Vagina (tissue), 2 donors: ENCODE data around the gene CKLF. TPM values are rescaled to one million over a fixed set of nuclear protein-coding genes. Genes with fewer than 3 reads are reported as not detected.
A peak's percentile ranks its signal among the peaks of the same experiment; 100 is the strongest.

Source experiments
- DNase-seq, 2 donors: peaks; one replicate each; pipeline ENCODE4 v3.0.0-alpha.2; 2017; ENCODE audit errors: extremely low spot score in 2 of 2
- H3K27ac ChIP-seq: fragments of 200-600 bp; sonication (generic); one replicate; pipeline ENCODE4 v1.5.1; 2019
- H3K27me3 ChIP-seq: fragments of 200-600 bp; sonication (generic); one replicate; pipeline ENCODE4 v1.5.1; 2019
- H3K36me3 ChIP-seq, 2 donors: fragments of 200-600 bp; sonication (generic); one replicate each; pipeline ENCODE4 v1.5.1; 2017 to 2019
- H3K4me1 ChIP-seq: fragments of 200-600 bp; sonication (generic); one replicate; pipeline ENCODE4 v1.5.1; 2019
- H3K4me3 ChIP-seq, 2 donors: fragments of 200-600 bp; sonication (generic); 1 replicate in 1 of 2; 2 replicates in 1 of 2; pipeline ENCODE4 v1.5.1; 2016 to 2019
- H3K9me3 ChIP-seq: fragments of 200-600 bp; sonication (generic); one replicate; pipeline ENCODE4 v1.5.1; 2019
- CTCF ChIP-seq, 3 experiments: fragments of 450-650 bp in 2 of 3; fragments of 200-600 bp in 1 of 3; sonication (generic) in 1 of 3; IDR thresholded peaks; one replicate each; pipeline ENCODE4 v1.5.1; 2017 to 2019; ENCODE audit warnings: antibody characterized with exemption in 3 of 3, mild to moderate bottlenecking in 2 of 3, moderate library complexity in 2 of 3
- POLR2A ChIP-seq, 2 donors: fragments of 450-650 bp; IDR thresholded peaks; one replicate each; pipeline ENCODE4 v1.6.1; 2017; ENCODE audit warnings: antibody characterized with exemption in 2 of 2, mild to moderate bottlenecking in 2 of 2, moderate library complexity in 2 of 2
- POLR2AphosphoS5 ChIP-seq, 2 donors: sonication (generic); formaldehyde crosslinking; IDR thresholded peaks; one replicate each; pipeline ENCODE4 v1.9.0; 2017; ENCODE audit warnings: antibody characterized with exemption in 2 of 2, mild to moderate bottlenecking in 2 of 2, low read depth in 1 of 2; ENCODE audit not compliant: insufficient read depth in 1 of 2
- intact Hi-C: fragments of 100-400 bp; cut with DNase I; formaldehyde crosslinking; loops from one replicate; pipeline ENCODE4 v1.15.1; 2023
- total RNA-seq: library from RNA; depleted of rRNA; stranded (reverse); fragments of >200 nt; gene quantifications from one replicate; pipeline ENCODE4 v1.2.3, GENCODE V29; 2016

The CKLF gene
- total RNA-seq, 1 donor from 2014 or later, result 52.3 TPM

- no peaks in the 10 kb centered on the region for H3K27me3 ChIP-seq
- no peaks in the 10 kb centered on the region for H3K9me3 ChIP-seq
- intact Hi-C loops, result loop anchor here (10.0 kb wide), 1 partner anchor 85 kb away; the partner anchor contains the start of gene CMTM3
- no peak for DNase-seq
- peaks cover 59% of the 10 kb centered on the region for H3K4me1 ChIP-seq
- peak overlapping the region; percentile 33 for H3K27ac ChIP-seq
- no peaks in the 10 kb centered on the region for H3K36me3 ChIP-seq
- TF ChIP-seq POLR2AphosphoS5 (IDR thresholded peaks at IDR 0.05; ENCODE audit: insufficient read depth in 1 of 2, low read depth in 1 of 2) (no peak), CTCF (IDR thresholded peaks at IDR 0.05) (no peak), POLR2A (IDR thresholded peaks at IDR 0.05) (no peak)
- no peak overlapping the region for H3K4me3 ChIP-seq
Measured at GRCh38 chr16:66519482-66520373, 32.6 kb upstream of the CKLF start.

- Histone ChIP-seq H3K27me3 (no peaks in the 10 kb centered on the region), H3K36me3 (peaks cover 0 to 7% of the 10 kb centered on the region in 2 donors), H3K27ac (peak overlapping the region; percentile 50), H3K9me3 (no peaks in the 10 kb centered on the region), H3K4me3 (no peak overlapping the region), H3K4me1 (peaks cover 54% of the 10 kb centered on the region)
- intact Hi-C loops, result loop anchor here (10.0 kb wide), 1 partner anchor 84 kb away; the partner anchor contains the start of gene CMTM3
- TF ChIP-seq POLR2A (IDR thresholded peaks at IDR 0.05) (no peak), POLR2AphosphoS5 (IDR thresholded peaks at IDR 0.05; ENCODE audit: insufficient read depth in 1 of 2, low read depth in 1 of 2) (no peak), CTCF (IDR thresholded peaks at IDR 0.05) (no peak)
- no peak for DNase-seq
Measured at GRCh38 chr16:66520406-66521170, 31.8 kb upstream of the CKLF start.

GRCh38 chr16:66521252-66521713 lies 31.1 kb upstream of the CKLF start:
- Histone ChIP-seq H3K9me3 (no peaks in the 10 kb centered on the region), H3K36me3 (peaks cover 0 to 14% of the 10 kb centered on the region in 2 donors), H3K27me3 (no peaks in the 10 kb centered on the region), H3K27ac (peak overlapping the region; percentile 50), H3K4me1 (peaks cover 47% of the 10 kb centered on the region), H3K4me3 (no peak overlapping the region)
- intact Hi-C loops, result loop anchor here (10.0 kb wide), 1 partner anchor 84 kb away; the partner anchor contains the start of gene CMTM3
- TF ChIP-seq POLR2AphosphoS5 (IDR thresholded peaks at IDR 0.05; ENCODE audit: insufficient read depth in 1 of 2, low read depth in 1 of 2) (no peak), CTCF (IDR thresholded peaks at IDR 0.05) (no peak), POLR2A (IDR thresholded peaks at IDR 0.05) (no peak)
- no peak for DNase-seq

GRCh38 chr16:66521951-66522771 lies 30.2 kb upstream of the CKLF start:
- H3K4me1 ChIP-seq, result peaks cover 40% of the 10 kb centered on the region
- no peak overlapping the region for H3K4me3 ChIP-seq
- H3K27me3 ChIP-seq, result no peaks in the 10 kb centered on the region
- DNase-seq, result peak in 1 of 2 donors; percentile 88
- intact Hi-C loops, result loop anchor here (10.0 kb wide), 1 partner anchor 83 kb away; the partner anchor contains the start of gene CMTM3
- TF ChIP-seq CTCF (IDR thresholded peaks at IDR 0.05) (no peak), POLR2AphosphoS5 (IDR thresholded peaks at IDR 0.05; ENCODE audit: insufficient read depth in 1 of 2, low read depth in 1 of 2) (peak in 1 of 2 donors; percentile 54)
- peaks cover 0 to 20% of the 10 kb centered on the region in 2 donors for H3K36me3 ChIP-seq
- peak overlapping the region; percentile 50 for H3K27ac ChIP-seq
- no peaks in the 10 kb centered on the region for H3K9me3 ChIP-seq
